GM23338 (cell line): ENCODE measurements around the gene ANO7. TPM values are rescaled to one million over a fixed set of nuclear protein-coding genes. Genes with fewer than 3 reads are reported as not detected.

Source experiments
- ATAC-seq: fragments of 200-7000 bp; cut with Tn5 transposase; 3 replicates; pipeline ENCODE4 v1.9.1; 2020
- DNase-seq: peaks from one replicate; pipeline ENCODE4 v3.0.0-alpha.2; 2015; ENCODE audit warnings: low spot score
- H2AFZ ChIP-seq: fragments of 200-600 bp; sonication (generic); 2 replicates; pipeline ENCODE4 v1.8.0; 2016; ENCODE audit warnings: antibody characterized with exemption, mild to moderate bottlenecking, moderate library complexity
- H3F3A ChIP-seq: fragments of 200-600 bp; sonication (generic); replicated peaks from 2 replicates; pipeline ENCODE4 v1.8.0; 2017; ENCODE audit warnings: antibody characterized with exemption, mixed run types, low read depth
- H3K27ac ChIP-seq: fragments of 200-600 bp; sonication (generic); 2 replicates; pipeline ENCODE4 v1.6.1; 2016; ENCODE audit warnings: low read depth
- H3K27me3 ChIP-seq: fragments of 200-600 bp; sonication (generic); 2 replicates; pipeline ENCODE4 v1.8.0; 2016; ENCODE audit warnings: mild to moderate bottlenecking, mixed run types, moderate library complexity; ENCODE audit not compliant: insufficient read depth
- H3K36me3 ChIP-seq: fragments of 200-600 bp; sonication (generic); 2 replicates; pipeline ENCODE4 v1.8.0; 2016; ENCODE audit warnings: mild to moderate bottlenecking; ENCODE audit not compliant: insufficient read depth
- H3K4me1 ChIP-seq: fragments of 200-600 bp; sonication (generic); 2 replicates; pipeline ENCODE4 v1.8.0; 2016; ENCODE audit warnings: mild to moderate bottlenecking, moderate library complexity; ENCODE audit not compliant: insufficient read depth
- H3K4me2 ChIP-seq: fragments of 200-600 bp; sonication (generic); 2 replicates; pipeline ENCODE4 v1.7.1; 2017; ENCODE audit warnings: mixed run types
- H3K4me3 ChIP-seq: fragments of 200-600 bp; sonication (generic); 2 replicates; pipeline ENCODE4 v1.6.1; 2016; ENCODE audit warnings: mixed run types
- H3K79me2 ChIP-seq: fragments of 200-600 bp; sonication (generic); replicated peaks from 2 replicates; pipeline ENCODE4 v1.8.0; 2017; ENCODE audit warnings: mild to moderate bottlenecking; ENCODE audit not compliant: insufficient read depth
- H3K9me2 ChIP-seq: fragments of 200-600 bp; sonication (generic); 2 replicates; pipeline ENCODE4 v1.8.0; 2017; ENCODE audit not compliant: insufficient read depth
- H4K20me1 ChIP-seq: fragments of 200-600 bp; sonication (generic); replicated peaks from 2 replicates; pipeline ENCODE4 v1.8.0; 2017; ENCODE audit warnings: mild to moderate bottlenecking; ENCODE audit not compliant: insufficient read depth
- H3K27ac Mint-ChIP-seq: 2 replicates; pipeline ENCODE4 v1.8.0; 2020; ENCODE audit warnings: inconsistent platforms, mild to moderate bottlenecking, moderate library complexity, mixed read lengths
- H3K27me3 Mint-ChIP-seq: 3 replicates; pipeline ENCODE4 v1.8.0; 2022; ENCODE audit warnings: low read depth, mild to moderate bottlenecking, moderate library complexity, mixed read lengths, inconsistent platforms; ENCODE audit not compliant: insufficient read depth, poor library complexity
- H3K36me3 Mint-ChIP-seq: 3 replicates; pipeline ENCODE4 v1.8.0; 2021; ENCODE audit warnings: low read depth, mild to moderate bottlenecking, inconsistent platforms, moderate library complexity, mixed read lengths
- H3K4me1 Mint-ChIP-seq: 3 replicates; pipeline ENCODE4 v1.8.0; 2020; ENCODE audit warnings: mild to moderate bottlenecking, inconsistent platforms, mixed read lengths
- H3K4me3 Mint-ChIP-seq: 3 replicates; pipeline ENCODE4 v1.8.0; 2021; ENCODE audit warnings: moderate library complexity, mild to moderate bottlenecking, inconsistent platforms, mixed read lengths
- H3K9me3 Mint-ChIP-seq: 3 replicates; pipeline ENCODE4 v1.8.0; 2020; ENCODE audit warnings: moderate library complexity, mild to moderate bottlenecking, inconsistent platforms, mixed read lengths
- CREB1 ChIP-seq: fragments of 250-450 bp; sonication (Bioruptor Pico); IDR thresholded peaks from 2 replicates; pipeline ENCODE4 v1.5.0; 2020; ENCODE audit warnings: low read depth, mild to moderate bottlenecking, moderate library complexity
- EZH2 ChIP-seq: fragments of 200-600 bp; sonication (generic); IDR thresholded peaks from one replicate; pipeline ENCODE4 v1.8.0; 2017; ENCODE audit warnings: antibody characterized with exemption, mild to moderate bottlenecking, low read depth; ENCODE audit not compliant: unreplicated experiment
- EZH2phosphoT487 ChIP-seq: fragments of 200-600 bp; sonication (generic); IDR thresholded peaks from one replicate; pipeline ENCODE4 v1.8.1; 2018; ENCODE audit warnings: antibody characterized with exemption; ENCODE audit not compliant: unreplicated experiment
- NANOG ChIP-seq: IDR thresholded peaks from 2 replicates; pipeline ENCODE4 v1.6.1; 2016; ENCODE audit warnings: antibody characterized with exemption, borderline replicate concordance
- ZNF114 ChIP-seq: fragments of 250-450 bp; sonication (Bioruptor Pico); IDR thresholded peaks from 2 replicates; pipeline ENCODE4 v1.5.0; 2020; ENCODE audit warnings: mild to moderate bottlenecking, moderate library complexity
- ZNF331 ChIP-seq: fragments of 250-450 bp; sonication (Bioruptor Pico); IDR thresholded peaks from 2 replicates; pipeline ENCODE4 v1.5.0; 2020; ENCODE audit warnings: low read depth, mild to moderate bottlenecking, moderate library complexity
- polyA plus RNA-seq: library from polyadenylated mRNA; unstranded; fragments of >200 nt; fragmentation: Nextera tagmentation; extraction: Ambion mirVana; gene quantifications from 2 replicates; pipeline ENCODE4 v1.2.1, GENCODE V29; 2016
- total RNA-seq: library from RNA; depleted of rRNA; stranded (reverse); fragments of >200 nt; shearing (Covaris generic); gene quantifications from 2 replicates; pipeline ENCODE4 v1.2.3, GENCODE V29; 2014
- TF ChIP-seq, protein P1 (sequence below), 2 experiments: fragments of 200-600 bp in 1 of 2; sonication (generic) in 1 of 2; conservative IDR thresholded peaks; 2 replicates each; pipeline versions ENCODE4 v1.5.1 to v1.6.1; 2016 to 2017; ENCODE audit warnings: antibody characterized with exemption in 2 of 2, low read depth in 2 of 2, mild to moderate bottlenecking in 2 of 2, moderate library complexity in 1 of 2
- TF ChIP-seq, protein P2 (sequence below): IDR thresholded peaks from 2 replicates; pipeline ENCODE4 v1.6.1; 2016; ENCODE audit warnings: antibody characterized with exemption
- TF ChIP-seq, protein P3 (sequence below): fragments of 250-450 bp; sonication (Bioruptor Pico); IDR thresholded peaks from 2 replicates; pipeline ENCODE4 v1.5.0; 2020; ENCODE audit warnings: mild to moderate bottlenecking, moderate library complexity
- TF ChIP-seq, protein P4 (sequence below): IDR thresholded peaks from one replicate; pipeline ENCODE4 v1.6.1; 2018; ENCODE audit warnings: antibody characterized with exemption; ENCODE audit not compliant: unreplicated experiment

Gene ANO7
- total and polyA plus RNA-seq, 2 experiments from 2014 or later: 3.6 to 5.1 TPM

DNA sequence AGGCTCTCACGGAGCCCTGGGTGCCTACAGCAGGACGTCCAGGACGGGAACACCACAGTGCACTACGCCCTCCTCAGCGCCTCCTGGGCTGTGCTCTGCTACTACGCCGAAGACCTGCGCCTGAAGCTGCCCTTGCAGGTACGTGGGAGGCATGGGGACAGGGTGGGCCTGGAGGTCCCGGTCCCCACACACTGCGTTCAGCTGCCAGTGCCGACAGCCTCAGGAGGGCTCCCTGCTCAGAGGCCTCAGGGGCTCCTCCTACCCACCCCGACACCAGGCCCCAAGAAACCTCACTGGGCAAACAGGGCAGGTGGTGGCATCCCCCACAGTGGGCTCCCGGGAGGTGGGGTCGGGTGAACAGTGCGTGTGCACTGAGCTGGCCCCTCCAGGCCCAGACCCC is 10.8 kb downstream of the ANO7 start:
- no peak overlapping the region for H3K4me3 Mint-ChIP-seq
- H3K27me3 ChIP-seq: no peaks in the 10 kb centered on the region
- no peaks in the 10 kb centered on the region for H3F3A ChIP-seq
- H3K4me3 ChIP-seq: no peak overlapping the region
- H3K27me3 Mint-ChIP-seq: peaks cover 9% of the 10 kb centered on the region
- no peaks in the 10 kb centered on the region for H4K20me1 ChIP-seq
- H3K4me2 ChIP-seq: no peak overlapping the region
- no peaks in the 10 kb centered on the region for H3K4me1 Mint-ChIP-seq
- no peaks in the 10 kb centered on the region; the same call in 2 of the 3 replicates for H3K9me3 Mint-ChIP-seq
- H3K4me1 ChIP-seq: no peaks in the 10 kb centered on the region
- no peaks in the 10 kb centered on the region for H3K36me3 Mint-ChIP-seq
- H3K27ac Mint-ChIP-seq: no peak overlapping the region
- no peak overlapping the region for H3K27ac ChIP-seq
- H2AFZ ChIP-seq: no peak overlapping the region
- H3K36me3 ChIP-seq: no peaks in the 10 kb centered on the region
- ATAC-seq (peak; percentile 31), DNase-seq (no peak)
- H3K79me2 ChIP-seq: no peaks in the 10 kb centered on the region
- H3K9me2 ChIP-seq: no peaks in the 10 kb centered on the region
- TF ChIP-seq EZH2phosphoT487 (no peak), ZNF331 (CRISPR knock-in tag) (no peak), ZNF114 (CRISPR knock-in tag) (no peak), NANOG (no peak), EZH2 (no peak), CREB1 (no peak)
- TF ChIP-seq, protein P1, sequence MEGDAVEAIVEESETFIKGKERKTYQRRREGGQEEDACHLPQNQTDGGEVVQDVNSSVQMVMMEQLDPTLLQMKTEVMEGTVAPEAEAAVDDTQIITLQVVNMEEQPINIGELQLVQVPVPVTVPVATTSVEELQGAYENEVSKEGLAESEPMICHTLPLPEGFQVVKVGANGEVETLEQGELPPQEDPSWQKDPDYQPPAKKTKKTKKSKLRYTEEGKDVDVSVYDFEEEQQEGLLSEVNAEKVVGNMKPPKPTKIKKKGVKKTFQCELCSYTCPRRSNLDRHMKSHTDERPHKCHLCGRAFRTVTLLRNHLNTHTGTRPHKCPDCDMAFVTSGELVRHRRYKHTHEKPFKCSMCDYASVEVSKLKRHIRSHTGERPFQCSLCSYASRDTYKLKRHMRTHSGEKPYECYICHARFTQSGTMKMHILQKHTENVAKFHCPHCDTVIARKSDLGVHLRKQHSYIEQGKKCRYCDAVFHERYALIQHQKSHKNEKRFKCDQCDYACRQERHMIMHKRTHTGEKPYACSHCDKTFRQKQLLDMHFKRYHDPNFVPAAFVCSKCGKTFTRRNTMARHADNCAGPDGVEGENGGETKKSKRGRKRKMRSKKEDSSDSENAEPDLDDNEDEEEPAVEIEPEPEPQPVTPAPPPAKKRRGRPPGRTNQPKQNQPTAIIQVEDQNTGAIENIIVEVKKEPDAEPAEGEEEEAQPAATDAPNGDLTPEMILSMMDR (conservative IDR thresholded peaks at IDR 0.05; ENCODE audit: low read depth in 2 of 2): no peak
- TF ChIP-seq, protein P2, sequence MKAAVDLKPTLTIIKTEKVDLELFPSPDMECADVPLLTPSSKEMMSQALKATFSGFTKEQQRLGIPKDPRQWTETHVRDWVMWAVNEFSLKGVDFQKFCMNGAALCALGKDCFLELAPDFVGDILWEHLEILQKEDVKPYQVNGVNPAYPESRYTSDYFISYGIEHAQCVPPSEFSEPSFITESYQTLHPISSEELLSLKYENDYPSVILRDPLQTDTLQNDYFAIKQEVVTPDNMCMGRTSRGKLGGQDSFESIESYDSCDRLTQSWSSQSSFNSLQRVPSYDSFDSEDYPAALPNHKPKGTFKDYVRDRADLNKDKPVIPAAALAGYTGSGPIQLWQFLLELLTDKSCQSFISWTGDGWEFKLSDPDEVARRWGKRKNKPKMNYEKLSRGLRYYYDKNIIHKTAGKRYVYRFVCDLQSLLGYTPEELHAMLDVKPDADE: no peak
- TF ChIP-seq, protein P3, sequence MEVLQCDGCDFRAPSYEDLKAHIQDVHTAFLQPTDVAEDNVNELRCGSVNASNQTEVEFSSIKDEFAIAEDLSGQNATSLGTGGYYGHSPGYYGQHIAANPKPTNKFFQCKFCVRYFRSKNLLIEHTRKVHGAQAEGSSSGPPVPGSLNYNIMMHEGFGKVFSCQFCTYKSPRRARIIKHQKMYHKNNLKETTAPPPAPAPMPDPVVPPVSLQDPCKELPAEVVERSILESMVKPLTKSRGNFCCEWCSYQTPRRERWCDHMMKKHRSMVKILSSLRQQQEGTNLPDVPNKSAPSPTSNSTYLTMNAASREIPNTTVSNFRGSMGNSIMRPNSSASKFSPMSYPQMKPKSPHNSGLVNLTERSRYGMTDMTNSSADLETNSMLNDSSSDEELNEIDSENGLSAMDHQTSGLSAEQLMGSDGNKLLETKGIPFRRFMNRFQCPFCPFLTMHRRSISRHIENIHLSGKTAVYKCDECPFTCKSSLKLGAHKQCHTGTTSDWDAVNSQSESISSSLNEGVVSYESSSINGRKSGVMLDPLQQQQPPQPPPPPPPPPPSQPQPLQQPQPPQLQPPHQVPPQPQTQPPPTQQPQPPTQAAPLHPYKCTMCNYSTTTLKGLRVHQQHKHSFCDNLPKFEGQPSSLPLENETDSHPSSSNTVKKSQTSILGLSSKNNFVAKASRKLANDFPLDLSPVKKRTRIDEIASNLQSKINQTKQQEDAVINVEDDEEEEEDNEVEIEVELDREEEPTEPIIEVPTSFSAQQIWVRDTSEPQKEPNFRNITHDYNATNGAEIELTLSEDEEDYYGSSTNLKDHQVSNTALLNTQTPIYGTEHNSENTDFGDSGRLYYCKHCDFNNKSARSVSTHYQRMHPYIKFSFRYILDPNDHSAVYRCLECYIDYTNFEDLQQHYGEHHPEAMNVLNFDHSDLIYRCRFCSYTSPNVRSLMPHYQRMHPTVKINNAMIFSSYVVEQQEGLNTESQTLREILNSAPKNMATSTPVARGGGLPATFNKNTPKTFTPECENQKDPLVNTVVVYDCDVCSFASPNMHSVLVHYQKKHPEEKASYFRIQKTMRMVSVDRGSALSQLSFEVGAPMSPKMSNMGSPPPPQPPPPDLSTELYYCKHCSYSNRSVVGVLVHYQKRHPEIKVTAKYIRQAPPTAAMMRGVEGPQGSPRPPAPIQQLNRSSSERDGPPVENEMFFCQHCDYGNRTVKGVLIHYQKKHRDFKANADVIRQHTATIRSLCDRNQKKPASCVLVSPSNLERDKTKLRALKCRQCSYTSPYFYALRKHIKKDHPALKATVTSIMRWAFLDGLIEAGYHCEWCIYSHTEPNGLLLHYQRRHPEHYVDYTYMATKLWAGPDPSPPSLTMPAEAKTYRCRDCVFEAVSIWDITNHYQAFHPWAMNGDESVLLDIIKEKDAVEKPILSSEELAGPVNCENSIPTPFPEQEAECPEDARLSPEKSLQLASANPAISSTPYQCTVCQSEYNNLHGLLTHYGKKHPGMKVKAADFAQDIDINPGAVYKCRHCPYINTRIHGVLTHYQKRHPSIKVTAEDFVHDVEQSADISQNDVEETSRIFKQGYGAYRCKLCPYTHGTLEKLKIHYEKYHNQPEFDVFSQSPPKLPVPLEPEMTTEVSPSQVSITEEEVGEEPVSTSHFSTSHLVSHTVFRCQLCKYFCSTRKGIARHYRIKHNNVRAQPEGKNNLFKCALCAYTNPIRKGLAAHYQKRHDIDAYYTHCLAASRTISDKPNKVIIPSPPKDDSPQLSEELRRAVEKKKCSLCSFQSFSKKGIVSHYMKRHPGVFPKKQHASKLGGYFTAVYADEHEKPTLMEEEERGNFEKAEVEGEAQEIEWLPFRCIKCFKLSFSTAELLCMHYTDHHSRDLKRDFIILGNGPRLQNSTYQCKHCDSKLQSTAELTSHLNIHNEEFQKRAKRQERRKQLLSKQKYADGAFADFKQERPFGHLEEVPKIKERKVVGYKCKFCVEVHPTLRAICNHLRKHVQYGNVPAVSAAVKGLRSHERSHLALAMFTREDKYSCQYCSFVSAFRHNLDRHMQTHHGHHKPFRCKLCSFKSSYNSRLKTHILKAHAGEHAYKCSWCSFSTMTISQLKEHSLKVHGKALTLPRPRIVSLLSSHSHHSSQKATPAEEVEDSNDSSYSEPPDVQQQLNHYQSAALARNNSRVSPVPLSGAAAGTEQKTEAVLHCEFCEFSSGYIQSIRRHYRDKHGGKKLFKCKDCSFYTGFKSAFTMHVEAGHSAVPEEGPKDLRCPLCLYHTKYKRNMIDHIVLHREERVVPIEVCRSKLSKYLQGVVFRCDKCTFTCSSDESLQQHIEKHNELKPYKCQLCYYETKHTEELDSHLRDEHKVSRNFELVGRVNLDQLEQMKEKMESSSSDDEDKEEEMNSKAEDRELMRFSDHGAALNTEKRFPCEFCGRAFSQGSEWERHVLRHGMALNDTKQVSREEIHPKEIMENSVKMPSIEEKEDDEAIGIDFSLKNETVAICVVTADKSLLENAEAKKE (CRISPR knock-in tag): no peak
- TF ChIP-seq, protein P4, sequence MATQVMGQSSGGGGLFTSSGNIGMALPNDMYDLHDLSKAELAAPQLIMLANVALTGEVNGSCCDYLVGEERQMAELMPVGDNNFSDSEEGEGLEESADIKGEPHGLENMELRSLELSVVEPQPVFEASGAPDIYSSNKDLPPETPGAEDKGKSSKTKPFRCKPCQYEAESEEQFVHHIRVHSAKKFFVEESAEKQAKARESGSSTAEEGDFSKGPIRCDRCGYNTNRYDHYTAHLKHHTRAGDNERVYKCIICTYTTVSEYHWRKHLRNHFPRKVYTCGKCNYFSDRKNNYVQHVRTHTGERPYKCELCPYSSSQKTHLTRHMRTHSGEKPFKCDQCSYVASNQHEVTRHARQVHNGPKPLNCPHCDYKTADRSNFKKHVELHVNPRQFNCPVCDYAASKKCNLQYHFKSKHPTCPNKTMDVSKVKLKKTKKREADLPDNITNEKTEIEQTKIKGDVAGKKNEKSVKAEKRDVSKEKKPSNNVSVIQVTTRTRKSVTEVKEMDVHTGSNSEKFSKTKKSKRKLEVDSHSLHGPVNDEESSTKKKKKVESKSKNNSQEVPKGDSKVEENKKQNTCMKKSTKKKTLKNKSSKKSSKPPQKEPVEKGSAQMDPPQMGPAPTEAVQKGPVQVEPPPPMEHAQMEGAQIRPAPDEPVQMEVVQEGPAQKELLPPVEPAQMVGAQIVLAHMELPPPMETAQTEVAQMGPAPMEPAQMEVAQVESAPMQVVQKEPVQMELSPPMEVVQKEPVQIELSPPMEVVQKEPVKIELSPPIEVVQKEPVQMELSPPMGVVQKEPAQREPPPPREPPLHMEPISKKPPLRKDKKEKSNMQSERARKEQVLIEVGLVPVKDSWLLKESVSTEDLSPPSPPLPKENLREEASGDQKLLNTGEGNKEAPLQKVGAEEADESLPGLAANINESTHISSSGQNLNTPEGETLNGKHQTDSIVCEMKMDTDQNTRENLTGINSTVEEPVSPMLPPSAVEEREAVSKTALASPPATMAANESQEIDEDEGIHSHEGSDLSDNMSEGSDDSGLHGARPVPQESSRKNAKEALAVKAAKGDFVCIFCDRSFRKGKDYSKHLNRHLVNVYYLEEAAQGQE: no peak
